Tibial nerve (tissue), 4 donors: ENCODE data around the gene ZNF519. TPM values are rescaled to one million over a fixed set of nuclear protein-coding genes. Genes with fewer than 3 reads are reported as not detected.

Experiments used
- DNase-seq, 2 donors: peaks; one replicate each; pipeline ENCODE4 v3.0.0-alpha.2; 2019; ENCODE audit warnings: low spot score in 2 of 2
- H3K27ac ChIP-seq, 4 donors: fragments of 200-600 bp; sonication (generic) in 3 of 4; one replicate each; pipeline ENCODE4 v1.5.1; 2017 to 2019; ENCODE audit warnings: mild to moderate bottlenecking in 1 of 4
- H3K27me3 ChIP-seq, 2 donors: fragments of 200-600 bp; sonication (generic) in 1 of 2; one replicate each; pipeline versions ENCODE4 v1.5.1 to v1.6.0; 2017 to 2019
- H3K36me3 ChIP-seq, 3 donors: fragments of 200-600 bp; sonication (generic); one replicate each; pipeline ENCODE4 v1.5.1; 2018 to 2019
- H3K4me1 ChIP-seq, 4 donors: fragments of 200-600 bp; sonication (generic) in 3 of 4; one replicate each; pipeline ENCODE4 v1.5.1; 2017 to 2019
- H3K4me3 ChIP-seq, 4 donors: fragments of 200-600 bp; sonication (generic) in 3 of 4; one replicate each; pipeline ENCODE4 v1.5.1; 2017 to 2019; ENCODE audit warnings: mild to moderate bottlenecking in 1 of 4, moderate library complexity in 1 of 4
- H3K9me3 ChIP-seq, 4 donors: fragments of 200-600 bp; sonication (generic) in 3 of 4; one replicate each; pipeline ENCODE4 v1.5.1; 2017 to 2019
- EP300 ChIP-seq, 2 donors: sonication (generic); formaldehyde crosslinking; IDR thresholded peaks; one replicate each; pipeline ENCODE4 v1.6.1; 2017; ENCODE audit warnings: antibody characterized with exemption in 2 of 2, mild to moderate bottlenecking in 1 of 2
- POLR2A ChIP-seq, 2 donors: fragments of 450-650 bp; IDR thresholded peaks; one replicate each; pipeline ENCODE4 v1.6.1; 2017; ENCODE audit warnings: antibody characterized with exemption in 2 of 2, mild to moderate bottlenecking in 2 of 2, moderate library complexity in 2 of 2
- WGBS, 2 donors: methylation state at CpG; one replicate each; pipeline ENCODE4 v1.1.5; 2018; 5-methylcytosine and 5-hydroxymethylcytosine counted together
- total RNA-seq, 4 donors: library from RNA; depleted of rRNA; stranded (reverse); fragments of >200 nt; gene quantifications; one replicate each; pipeline ENCODE4 v1.1.0, GENCODE V29; 2016
- TF ChIP-seq, protein P1 (sequence below), 5 experiments: fragments of 200-600 bp in 3 of 5; fragments of 450-650 bp in 2 of 5; sonication (generic) in 3 of 5; IDR thresholded peaks; one replicate each; pipeline ENCODE4 v1.5.1; 2016 to 2019; ENCODE audit warnings: antibody characterized with exemption in 5 of 5, mild to moderate bottlenecking in 3 of 5, moderate library complexity in 2 of 5

The ZNF519 gene
- total RNA-seq, 4 donors from 2014 or later, result 3.0 to 11.4 (median 9.5) TPM

DNA sequence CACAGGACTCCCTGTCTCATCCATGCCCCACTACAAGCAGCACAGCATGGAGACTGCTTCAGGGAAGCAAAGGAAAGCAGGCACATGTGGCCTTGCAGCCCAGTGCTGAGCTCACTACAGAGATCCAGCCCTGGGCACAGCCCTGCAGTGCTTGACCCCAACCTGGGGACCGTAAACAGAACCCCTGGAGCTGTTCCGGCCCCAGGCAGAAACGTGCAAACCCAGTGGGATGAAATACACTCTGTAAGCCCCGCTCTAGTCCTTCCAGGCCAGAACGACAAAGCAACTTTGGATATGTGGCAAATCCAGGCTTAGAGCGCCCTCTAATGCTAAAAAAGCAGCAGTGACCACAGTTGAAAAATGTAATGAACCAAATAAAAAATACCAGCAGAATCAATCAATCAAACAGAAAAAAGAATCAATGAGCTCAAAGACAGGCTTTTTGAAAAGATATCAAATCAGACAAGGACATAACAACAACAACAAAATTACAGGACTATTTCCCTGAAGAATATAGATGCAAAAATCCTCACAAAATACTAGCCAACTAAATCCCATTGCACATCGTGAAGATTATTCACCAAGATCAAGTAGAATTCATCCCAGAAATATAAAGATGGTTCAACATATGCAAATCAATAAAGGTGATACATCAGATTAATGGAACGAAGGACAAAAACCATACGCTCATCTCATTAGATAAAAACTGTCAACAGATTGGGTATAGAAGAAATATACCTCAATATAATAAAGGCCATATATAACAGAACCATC lies 45.6 kb downstream of the ZNF519 start:
- Histone ChIP-seq H3K27ac (no peak overlapping the region), H3K27me3 (no peaks in the 10 kb centered on the region), H3K4me1 (no peaks in the 10 kb centered on the region), H3K36me3 (no peaks in the 10 kb centered on the region), H3K9me3 (no peaks in the 10 kb centered on the region), H3K4me3 (no peak overlapping the region)
- WGBS, 2 donors, result 35 to 37% methylated on average over 8 to 9 of the region's 9 CpGs
- no peak for TF ChIP-seq EP300 (IDR thresholded peaks at IDR 0.05)
- TF ChIP-seq, protein P1, sequence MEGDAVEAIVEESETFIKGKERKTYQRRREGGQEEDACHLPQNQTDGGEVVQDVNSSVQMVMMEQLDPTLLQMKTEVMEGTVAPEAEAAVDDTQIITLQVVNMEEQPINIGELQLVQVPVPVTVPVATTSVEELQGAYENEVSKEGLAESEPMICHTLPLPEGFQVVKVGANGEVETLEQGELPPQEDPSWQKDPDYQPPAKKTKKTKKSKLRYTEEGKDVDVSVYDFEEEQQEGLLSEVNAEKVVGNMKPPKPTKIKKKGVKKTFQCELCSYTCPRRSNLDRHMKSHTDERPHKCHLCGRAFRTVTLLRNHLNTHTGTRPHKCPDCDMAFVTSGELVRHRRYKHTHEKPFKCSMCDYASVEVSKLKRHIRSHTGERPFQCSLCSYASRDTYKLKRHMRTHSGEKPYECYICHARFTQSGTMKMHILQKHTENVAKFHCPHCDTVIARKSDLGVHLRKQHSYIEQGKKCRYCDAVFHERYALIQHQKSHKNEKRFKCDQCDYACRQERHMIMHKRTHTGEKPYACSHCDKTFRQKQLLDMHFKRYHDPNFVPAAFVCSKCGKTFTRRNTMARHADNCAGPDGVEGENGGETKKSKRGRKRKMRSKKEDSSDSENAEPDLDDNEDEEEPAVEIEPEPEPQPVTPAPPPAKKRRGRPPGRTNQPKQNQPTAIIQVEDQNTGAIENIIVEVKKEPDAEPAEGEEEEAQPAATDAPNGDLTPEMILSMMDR (IDR thresholded peaks at IDR 0.05), result peak in 4 of 5 experiments; percentile 17 to 42 (median 24)
- no peak for DNase-seq

DNA sequence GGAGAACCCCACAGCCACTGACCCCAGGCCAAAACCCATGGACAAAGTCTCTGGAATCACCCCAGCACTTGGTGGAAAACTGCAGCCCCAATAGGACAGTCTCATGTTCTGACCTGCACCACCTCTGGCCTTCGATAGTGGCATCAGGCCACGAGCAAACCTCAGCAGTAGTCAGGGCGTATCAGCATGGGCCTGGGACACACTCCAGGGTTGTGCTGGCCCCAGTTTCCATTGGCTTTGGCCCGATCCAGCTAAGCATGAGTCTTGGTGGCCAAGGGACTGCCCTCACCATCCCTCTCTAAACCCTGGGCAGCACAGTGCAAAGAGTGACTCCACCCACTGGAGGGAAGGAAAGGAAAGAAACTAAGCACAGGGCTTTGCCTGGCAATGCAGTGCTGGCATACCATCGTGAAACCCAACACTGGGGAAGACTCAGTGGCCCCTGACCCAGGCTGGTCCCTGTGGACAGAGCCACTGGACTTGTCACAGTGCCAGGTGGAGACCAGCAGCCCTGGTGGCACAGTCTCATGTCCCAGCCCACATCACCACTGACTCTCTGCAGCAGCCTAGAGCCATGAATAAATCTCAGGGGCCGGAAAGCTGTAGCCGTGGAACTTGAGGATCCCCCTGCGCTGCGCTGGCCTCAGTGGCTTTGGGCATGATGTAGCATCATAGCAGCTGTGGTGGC lies 46.3 kb downstream of the ZNF519 start:
- DNase-seq, result no peak
- WGBS, 2 donors, result 83 to 97% methylated on average over 9 of the region's 9 CpGs
- TF ChIP-seq, protein P1 (IDR thresholded peaks at IDR 0.05), result no peak
- TF ChIP-seq POLR2A (IDR thresholded peaks at IDR 0.05), result no peak
- no peak for TF ChIP-seq EP300 (IDR thresholded peaks at IDR 0.05)

DNA sequence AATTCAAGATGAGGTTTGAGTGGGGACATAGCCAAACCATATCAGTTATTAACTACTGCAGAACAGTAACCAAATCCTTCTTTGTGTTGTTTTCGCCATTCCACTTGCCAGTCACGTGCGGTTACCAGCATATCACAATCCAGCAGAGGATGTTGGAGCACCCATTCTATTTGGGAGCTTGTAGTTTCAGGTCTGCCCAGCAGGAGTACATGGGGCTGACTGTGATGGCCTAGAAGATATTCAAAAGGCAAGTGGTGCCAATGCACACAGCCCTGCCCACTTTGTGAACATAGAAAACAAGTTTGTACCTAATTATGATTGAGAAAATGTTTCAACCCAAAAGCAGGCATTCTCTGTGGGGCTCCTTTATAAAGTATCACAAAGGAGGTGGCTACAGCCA lies 57.0 kb downstream of the ZNF519 start:
- no peak for TF ChIP-seq EP300 (IDR thresholded peaks at IDR 0.05)
- no peak for TF ChIP-seq POLR2A (IDR thresholded peaks at IDR 0.05)
- TF ChIP-seq, protein P1 (IDR thresholded peaks at IDR 0.05), result no peak
- WGBS, 2 donors, result 95 to 96% methylated on average over 3 of the region's 3 CpGs

More for the DNA sequence above, 46.3 kb downstream of the ZNF519 start:
- H3K4me3 ChIP-seq, result no peak overlapping the region
- H3K27me3 ChIP-seq, result no peaks in the 10 kb centered on the region
- no peaks in the 10 kb centered on the region for H3K36me3 ChIP-seq
- H3K9me3 ChIP-seq, result no peaks in the 10 kb centered on the region
- H3K4me1 ChIP-seq, result no peaks in the 10 kb centered on the region
- no peak overlapping the region for H3K27ac ChIP-seq

DNA sequence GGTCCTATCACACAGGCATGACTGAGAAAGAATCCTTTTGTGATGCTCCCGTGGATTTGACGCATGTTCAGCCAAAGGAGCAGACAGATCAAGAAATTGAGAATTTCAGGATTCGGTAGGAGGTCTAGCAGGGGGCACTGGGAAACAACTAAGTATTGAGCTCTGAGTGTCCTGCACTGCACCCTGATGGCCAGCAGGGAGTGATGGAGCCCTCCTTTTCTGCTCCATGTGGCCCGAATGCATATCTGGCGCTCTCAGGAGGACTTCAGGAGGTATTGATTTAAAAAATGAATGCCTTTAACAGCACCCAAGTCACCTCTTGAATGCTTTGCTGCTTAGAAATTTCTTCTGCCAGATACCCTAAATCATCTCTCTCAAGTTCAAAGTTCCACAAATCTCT lies 58.0 kb downstream of the ZNF519 start:
- peaks cover 0 to 20% (median 0%) of the 10 kb centered on the region in 3 donors for H3K36me3 ChIP-seq
- no peak overlapping the region for H3K4me3 ChIP-seq
- DNase-seq, result no peak
- TF ChIP-seq POLR2A (IDR thresholded peaks at IDR 0.05) (no peak), EP300 (IDR thresholded peaks at IDR 0.05) (no peak)
- TF ChIP-seq, protein P1 (IDR thresholded peaks at IDR 0.05), result no peak
- H3K4me1 ChIP-seq, result no peaks in the 10 kb centered on the region
- 88 to 90% methylated on average over 5 of the region's 5 CpGs for WGBS, 2 donors
- H3K27ac ChIP-seq, result no peak overlapping the region
- no peaks in the 10 kb centered on the region for H3K9me3 ChIP-seq
- no peaks in the 10 kb centered on the region for H3K27me3 ChIP-seq

More for the DNA sequence above, 57.0 kb downstream of the ZNF519 start:
- Histone ChIP-seq H3K9me3 (no peaks in the 10 kb centered on the region), H3K4me3 (no peak overlapping the region), H3K27me3 (no peaks in the 10 kb centered on the region), H3K36me3 (peaks cover 0 to 20% (median 0%) of the 10 kb centered on the region in 3 donors), H3K27ac (no peak overlapping the region), H3K4me1 (no peaks in the 10 kb centered on the region)
- DNase-seq, result no peak

DNA sequence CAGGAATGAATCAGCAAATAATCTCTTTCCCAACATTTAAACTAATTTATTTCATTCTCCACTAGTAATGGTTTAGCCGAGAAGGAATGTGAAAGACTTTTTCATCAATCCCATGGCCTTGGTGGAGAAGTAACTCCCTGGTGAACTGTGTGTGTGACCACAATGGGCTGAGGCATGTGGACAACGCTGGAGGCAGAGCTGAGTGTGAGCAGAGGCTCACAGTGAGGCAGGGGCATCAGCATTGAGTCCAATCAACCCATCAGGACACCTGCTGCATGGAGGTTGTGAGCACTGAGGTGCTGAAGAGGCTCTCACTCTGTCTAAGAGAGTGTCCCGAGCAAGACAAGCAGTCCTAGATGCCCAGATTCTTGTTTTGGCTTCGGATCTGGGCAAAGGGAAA lies 78.6 kb downstream of the ZNF519 start:
- TF ChIP-seq EP300 (IDR thresholded peaks at IDR 0.05), result no peak
- TF ChIP-seq, protein P1 (IDR thresholded peaks at IDR 0.05), result no peak
- no peak for TF ChIP-seq POLR2A (IDR thresholded peaks at IDR 0.05)
- H3K9me3 ChIP-seq, result peaks cover 0 to 20% (median 3%) of the 10 kb centered on the region in 4 donors
- no peaks in the 10 kb centered on the region for H3K36me3 ChIP-seq
- H3K27ac ChIP-seq, result no peak overlapping the region
- no peaks in the 10 kb centered on the region for H3K4me1 ChIP-seq
- 76 to 87% methylated on average over 4 of the region's 4 CpGs for WGBS, 2 donors
- DNase-seq, result no peak
- no peaks in the 10 kb centered on the region for H3K27me3 ChIP-seq
- no peak overlapping the region for H3K4me3 ChIP-seq
